Measurements from ENCODE around the gene OR8K1. TPM values are rescaled to one million over a fixed set of nuclear protein-coding genes. Genes with fewer than 3 reads are reported as not detected.

The OR8K1 gene
- total and polyA plus RNA-seq, 4 donors, result not detected

DNA sequence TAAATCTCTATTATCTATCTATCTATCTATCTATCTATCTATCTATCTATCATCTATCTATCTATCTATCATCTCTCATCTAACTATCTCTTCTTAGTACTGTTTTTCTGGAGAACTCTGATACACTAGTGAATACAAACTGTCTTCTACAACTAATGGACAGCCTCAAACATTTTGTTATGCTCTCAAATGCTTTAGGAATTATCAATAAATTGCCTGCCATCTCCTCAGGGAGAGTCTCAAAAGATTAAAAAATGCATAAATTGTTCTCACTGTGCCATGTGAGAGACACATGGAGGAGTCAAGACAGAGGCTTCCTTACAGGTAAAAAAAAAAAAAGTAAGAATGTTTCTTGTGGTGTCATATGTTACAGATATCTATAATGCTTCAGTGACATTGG is 31.0 kb upstream of the OR8K1 start, which contains the start of gene OR8K3:
Gene OR8K3 (plus strand): TSS at position 301 of the 400 bp plus-strand sequence. CDS start 3,163 bp downstream, outside the sequence.
- TF ChIP-seq, protein P1, sequence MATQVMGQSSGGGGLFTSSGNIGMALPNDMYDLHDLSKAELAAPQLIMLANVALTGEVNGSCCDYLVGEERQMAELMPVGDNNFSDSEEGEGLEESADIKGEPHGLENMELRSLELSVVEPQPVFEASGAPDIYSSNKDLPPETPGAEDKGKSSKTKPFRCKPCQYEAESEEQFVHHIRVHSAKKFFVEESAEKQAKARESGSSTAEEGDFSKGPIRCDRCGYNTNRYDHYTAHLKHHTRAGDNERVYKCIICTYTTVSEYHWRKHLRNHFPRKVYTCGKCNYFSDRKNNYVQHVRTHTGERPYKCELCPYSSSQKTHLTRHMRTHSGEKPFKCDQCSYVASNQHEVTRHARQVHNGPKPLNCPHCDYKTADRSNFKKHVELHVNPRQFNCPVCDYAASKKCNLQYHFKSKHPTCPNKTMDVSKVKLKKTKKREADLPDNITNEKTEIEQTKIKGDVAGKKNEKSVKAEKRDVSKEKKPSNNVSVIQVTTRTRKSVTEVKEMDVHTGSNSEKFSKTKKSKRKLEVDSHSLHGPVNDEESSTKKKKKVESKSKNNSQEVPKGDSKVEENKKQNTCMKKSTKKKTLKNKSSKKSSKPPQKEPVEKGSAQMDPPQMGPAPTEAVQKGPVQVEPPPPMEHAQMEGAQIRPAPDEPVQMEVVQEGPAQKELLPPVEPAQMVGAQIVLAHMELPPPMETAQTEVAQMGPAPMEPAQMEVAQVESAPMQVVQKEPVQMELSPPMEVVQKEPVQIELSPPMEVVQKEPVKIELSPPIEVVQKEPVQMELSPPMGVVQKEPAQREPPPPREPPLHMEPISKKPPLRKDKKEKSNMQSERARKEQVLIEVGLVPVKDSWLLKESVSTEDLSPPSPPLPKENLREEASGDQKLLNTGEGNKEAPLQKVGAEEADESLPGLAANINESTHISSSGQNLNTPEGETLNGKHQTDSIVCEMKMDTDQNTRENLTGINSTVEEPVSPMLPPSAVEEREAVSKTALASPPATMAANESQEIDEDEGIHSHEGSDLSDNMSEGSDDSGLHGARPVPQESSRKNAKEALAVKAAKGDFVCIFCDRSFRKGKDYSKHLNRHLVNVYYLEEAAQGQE (IDR thresholded peaks at IDR 0.05), result no peak
- TF ChIP-seq FOXA1 (IDR thresholded peaks at IDR 0.05) (no peak), TAF1 (conservative IDR thresholded peaks at IDR 0.05) (no peak), SP1 (IDR thresholded peaks at IDR 0.05) (no peak)
- TF ChIP-seq, protein P2, sequence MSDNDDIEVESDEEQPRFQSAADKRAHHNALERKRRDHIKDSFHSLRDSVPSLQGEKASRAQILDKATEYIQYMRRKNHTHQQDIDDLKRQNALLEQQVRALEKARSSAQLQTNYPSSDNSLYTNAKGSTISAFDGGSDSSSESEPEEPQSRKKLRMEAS (IDR thresholded peaks at IDR 0.05), result no peak
- Histone ChIP-seq H3K9me3 (ENCODE audit: control insufficient read depth in 4 of 4, low read length in 3 of 4) (no peaks in the 10 kb centered on the region), H3K27me3 (ENCODE audit: control insufficient read depth in 4 of 4, insufficient read depth in 4 of 4, low read length in 3 of 4) (no peaks in the 10 kb centered on the region), H3K9ac (ENCODE audit: low read depth in 1 of 2, low read length in 2 of 2) (no peak within 1 kb of the TSS), H3K4me1 (ENCODE audit: control insufficient read depth in 4 of 4, insufficient read depth in 4 of 4, low read length in 3 of 4) (no peaks in the 10 kb centered on the region), H3K36me3 (ENCODE audit: control insufficient read depth in 4 of 4, insufficient read depth in 3 of 4, low read depth in 1 of 4, low read length in 3 of 4) (no peaks in the 10 kb centered on the region), H3K27ac (ENCODE audit: low read depth in 1 of 2, low read length in 2 of 2) (no peak within 1 kb of the TSS), H3K4me3 (ENCODE audit: low read depth in 1 of 3, low read length in 3 of 3) (no peak within 1 kb of the TSS)
- no peak for DNase-seq (ENCODE audit: low spot score)

- no peaks in the 10 kb centered on the region for H3K36me3 ChIP-seq (ENCODE audit: control insufficient read depth in 4 of 4, insufficient read depth in 3 of 4, low read depth in 1 of 4, low read length in 3 of 4)
- no peak for DNase-seq (ENCODE audit: low spot score)
- WGBS, result 85% methylated on average over 34 of the region's 34 CpGs
Observed at GRCh38 chr11:56331861-56332491, 13.9 kb upstream of the OR8K1 start.

More at GRCh38 chr11:56331861-56332491, 13.9 kb upstream of the OR8K1 start:
- H3K9me3 ChIP-seq (ENCODE audit: control insufficient read depth in 4 of 4, low read length in 3 of 4), result peaks cover 0 to 2% (median 0%) of the 10 kb centered on the region in 4 donors
- H3K4me1 ChIP-seq (ENCODE audit: control insufficient read depth in 4 of 4, insufficient read depth in 4 of 4, low read length in 3 of 4), result no peaks in the 10 kb centered on the region
- H3K27me3 ChIP-seq (ENCODE audit: control insufficient read depth in 4 of 4, insufficient read depth in 4 of 4, low read length in 3 of 4), result no peaks in the 10 kb centered on the region
- H3K9ac ChIP-seq (ENCODE audit: low read depth in 1 of 2, low read length in 2 of 2), result no peak overlapping the region
- no peak overlapping the region for H3K4me3 ChIP-seq (ENCODE audit: low read depth in 1 of 3, low read length in 3 of 3)
- TF ChIP-seq RXRA (IDR thresholded peaks at IDR 0.05) (no peak), HNF4G (IDR thresholded peaks at IDR 0.05) (no peak), JUND (IDR thresholded peaks at IDR 0.05) (no peak), RAD21 (IDR thresholded peaks at IDR 0.05) (no peak), ATF3 (IDR thresholded peaks at IDR 0.05) (no peak), YY1 (IDR thresholded peaks at IDR 0.05) (no peak), FOXA2 (IDR thresholded peaks at IDR 0.05) (no peak), SP1 (IDR thresholded peaks at IDR 0.05) (no peak), FOXA1 (IDR thresholded peaks at IDR 0.05) (no peak), HNF4A (conservative IDR thresholded peaks at IDR 0.05) (no peak)
- TF ChIP-seq, protein P3, sequence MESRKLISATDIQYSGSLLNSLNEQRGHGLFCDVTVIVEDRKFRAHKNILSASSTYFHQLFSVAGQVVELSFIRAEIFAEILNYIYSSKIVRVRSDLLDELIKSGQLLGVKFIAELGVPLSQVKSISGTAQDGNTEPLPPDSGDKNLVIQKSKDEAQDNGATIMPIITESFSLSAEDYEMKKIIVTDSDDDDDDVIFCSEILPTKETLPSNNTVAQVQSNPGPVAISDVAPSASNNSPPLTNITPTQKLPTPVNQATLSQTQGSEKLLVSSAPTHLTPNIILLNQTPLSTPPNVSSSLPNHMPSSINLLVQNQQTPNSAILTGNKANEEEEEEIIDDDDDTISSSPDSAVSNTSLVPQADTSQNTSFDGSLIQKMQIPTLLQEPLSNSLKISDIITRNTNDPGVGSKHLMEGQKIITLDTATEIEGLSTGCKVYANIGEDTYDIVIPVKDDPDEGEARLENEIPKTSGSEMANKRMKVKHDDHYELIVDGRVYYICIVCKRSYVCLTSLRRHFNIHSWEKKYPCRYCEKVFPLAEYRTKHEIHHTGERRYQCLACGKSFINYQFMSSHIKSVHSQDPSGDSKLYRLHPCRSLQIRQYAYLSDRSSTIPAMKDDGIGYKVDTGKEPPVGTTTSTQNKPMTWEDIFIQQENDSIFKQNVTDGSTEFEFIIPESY (IDR thresholded peaks at IDR 0.05), result no peak
- TF ChIP-seq, protein P1 (IDR thresholded peaks at IDR 0.05), result no peak
- TF ChIP-seq, protein P4, sequence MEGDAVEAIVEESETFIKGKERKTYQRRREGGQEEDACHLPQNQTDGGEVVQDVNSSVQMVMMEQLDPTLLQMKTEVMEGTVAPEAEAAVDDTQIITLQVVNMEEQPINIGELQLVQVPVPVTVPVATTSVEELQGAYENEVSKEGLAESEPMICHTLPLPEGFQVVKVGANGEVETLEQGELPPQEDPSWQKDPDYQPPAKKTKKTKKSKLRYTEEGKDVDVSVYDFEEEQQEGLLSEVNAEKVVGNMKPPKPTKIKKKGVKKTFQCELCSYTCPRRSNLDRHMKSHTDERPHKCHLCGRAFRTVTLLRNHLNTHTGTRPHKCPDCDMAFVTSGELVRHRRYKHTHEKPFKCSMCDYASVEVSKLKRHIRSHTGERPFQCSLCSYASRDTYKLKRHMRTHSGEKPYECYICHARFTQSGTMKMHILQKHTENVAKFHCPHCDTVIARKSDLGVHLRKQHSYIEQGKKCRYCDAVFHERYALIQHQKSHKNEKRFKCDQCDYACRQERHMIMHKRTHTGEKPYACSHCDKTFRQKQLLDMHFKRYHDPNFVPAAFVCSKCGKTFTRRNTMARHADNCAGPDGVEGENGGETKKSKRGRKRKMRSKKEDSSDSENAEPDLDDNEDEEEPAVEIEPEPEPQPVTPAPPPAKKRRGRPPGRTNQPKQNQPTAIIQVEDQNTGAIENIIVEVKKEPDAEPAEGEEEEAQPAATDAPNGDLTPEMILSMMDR (IDR thresholded peaks at IDR 0.05; ENCODE audit: low read depth, low read length, missing input control), result no peak
- H3K27ac ChIP-seq (ENCODE audit: low read depth in 1 of 2, low read length in 2 of 2), result no peak overlapping the region

Data from liver (tissue), 9 donors.